ENCODE results near the gene MED22. TPM values are rescaled to one million over a fixed set of nuclear protein-coding genes. Genes with fewer than 3 reads are reported as not detected.
"Not testable (repeated sequence)": the region's sequence is repeated elsewhere in the genome, so short reads cannot be mapped to it uniquely, and the experiment has no call there.

MED22 gene
- total RNA-seq, 1 donor from 2014 or later: 27.0 TPM

- intact Hi-C loops (cut with micrococcal nuclease): no loop called here
Measured at GRCh38 chr9:133339641-133340040, 8.3 kb downstream of the MED22 start.

- intact Hi-C loops (cut with micrococcal nuclease): loop anchor here (1.0 kb wide), 3 partner anchors 12 to 40 kb away; partner anchors contain the start of genes MED22, RPL7A, STKLD1 and SURF4
Measured at GRCh38 chr9:133335924-133336811, 11.8 kb downstream of the MED22 start, which contains the start of gene SURF6. SURF6 (minus strand) TSS chr9:133336188; CDS start chr9:133336132, 56 bp downstream.

- intact Hi-C loops (cut with micrococcal nuclease): not testable (repeated sequence)
Measured at GRCh38 chr9:133334888-133335287, 13.0 kb downstream of the MED22 start.

- intact Hi-C loops (cut with micrococcal nuclease): no loop called here
Measured at GRCh38 chr9:133334161-133334560, 13.8 kb downstream of the MED22 start.

- intact Hi-C loops (cut with micrococcal nuclease): no loop called here
Measured at GRCh38 chr9:133333566-133333965, 14.4 kb downstream of the MED22 start.

GRCh38 chr9:133333011-133333410 is 14.9 kb downstream of the MED22 start:
- intact Hi-C loops (cut with micrococcal nuclease): no loop called here

- intact Hi-C loops (cut with micrococcal nuclease): no loop called here
Measured at GRCh38 chr9:133332381-133332730, 15.6 kb downstream of the MED22 start.

- intact Hi-C loops (cut with micrococcal nuclease): no loop called here
Measured at GRCh38 chr9:133331641-133332380, 16.1 kb downstream of the MED22 start.

- intact Hi-C loops (cut with micrococcal nuclease): no loop called here
Measured at GRCh38 chr9:133331221-133331620, 16.7 kb downstream of the MED22 start.

- intact Hi-C loops (cut with micrococcal nuclease): loop anchor here (2.0 to 10.0 kb wide), 2 partner anchors 85 to 143 kb away; no protein-coding TSS in a partner anchor
Measured at GRCh38 chr9:133329306-133330156, 18.4 kb downstream of the MED22 start.

GRCh38 chr9:133327834-133328484 is 20.0 kb downstream of the MED22 start:
- intact Hi-C loops (cut with micrococcal nuclease): loop anchor here (2.0 to 10.0 kb wide), 2 partner anchors 83 to 141 kb away; no protein-coding TSS in a partner anchor

GRCh38 chr9:133327021-133327420 is 20.9 kb downstream of the MED22 start:
- intact Hi-C loops (cut with micrococcal nuclease): loop anchor here (10.0 kb wide), 1 partner anchor 82 kb away; no protein-coding TSS in a partner anchor

- intact Hi-C loops (cut with micrococcal nuclease): loop anchor here (10.0 kb wide), 1 partner anchor 79 kb away; no protein-coding TSS in a partner anchor
Measured at GRCh38 chr9:133323991-133324703, 23.8 kb downstream of the MED22 start.

- intact Hi-C loops (cut with micrococcal nuclease): loop anchor here (10.0 kb wide), 1 partner anchor 78 kb away; no protein-coding TSS in a partner anchor
Measured at GRCh38 chr9:133323211-133323610, 24.7 kb downstream of the MED22 start.

- intact Hi-C loops (cut with micrococcal nuclease): loop anchor here (10.0 kb wide), 1 partner anchor 78 kb away; no protein-coding TSS in a partner anchor
Measured at GRCh38 chr9:133322701-133323100, 25.2 kb downstream of the MED22 start.

GRCh38 chr9:133321411-133321935 is 26.5 kb downstream of the MED22 start:
- intact Hi-C loops (cut with micrococcal nuclease): loop anchor here (10.0 kb wide), 1 partner anchor 77 kb away; no protein-coding TSS in a partner anchor

- intact Hi-C loops (cut with micrococcal nuclease): loop anchor here (10.0 kb wide), 1 partner anchor 76 kb away; no protein-coding TSS in a partner anchor
Measured at GRCh38 chr9:133320421-133320881, 27.5 kb downstream of the MED22 start.

GRCh38 chr9:133317551-133317950 is 30.4 kb downstream of the MED22 start:
- intact Hi-C loops (cut with micrococcal nuclease): not testable (repeated sequence)

GRCh38 chr9:133315997-133316396 is 31.9 kb downstream of the MED22 start:
- intact Hi-C loops (cut with micrococcal nuclease): no loop called here

Measured in T-helper 2 cell treated with Interferon-gamma antibody and Interleukin-4, amounts not matched to agents 100 ng/mL and 5 ng/mL, for 36 hours (primary cell).